Measurements from ENCODE around the gene ARHGEF16. TPM values are rescaled to one million over a fixed set of nuclear protein-coding genes. Genes with fewer than 3 reads are reported as not detected.

ARHGEF16 gene
- polyA plus RNA-seq, 6 donors from 2014 or later = not detected

- H3K27ac Mint-ChIP-seq = no peak overlapping the region
- H3K4me1 Mint-ChIP-seq = peaks cover 0 to 7% (median 0%) of the 10 kb centered on the region in 3 donors
- H3K9me3 Mint-ChIP-seq = no peaks in the 10 kb centered on the region
- DNase-seq (no peak), ATAC-seq (ENCODE audit: low read depth in 2 of 2) (no peak)
- no peak overlapping the region for H3K4me3 Mint-ChIP-seq
- H3K27me3 Mint-ChIP-seq = peaks cover 0 to 6% (median 0%) of the 10 kb centered on the region in 3 donors
- H3K36me3 Mint-ChIP-seq = no peaks in the 10 kb centered on the region
Observed at GRCh38 chr1:3473381-3473844, 18.9 kb downstream of the ARHGEF16 start.

DNA sequence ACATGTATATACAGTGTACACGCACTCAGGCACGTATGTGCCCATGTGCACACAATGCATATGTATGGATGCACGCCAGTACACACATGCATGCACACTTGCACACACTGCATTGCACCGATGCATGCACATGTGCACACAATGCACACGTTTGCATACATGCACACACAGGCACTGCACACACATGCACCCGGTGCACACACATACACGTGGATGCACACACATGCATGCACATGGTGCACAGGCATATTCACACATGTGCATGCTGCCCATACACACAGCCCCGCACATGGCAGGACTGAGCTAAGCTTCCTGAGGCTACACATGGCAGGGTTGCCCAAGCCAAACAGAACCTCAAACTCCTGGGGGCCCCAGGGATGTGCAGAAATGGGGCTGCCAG lies 19.6 kb downstream of the ARHGEF16 start:
- Mint-ChIP-seq H3K9me3 (no peaks in the 10 kb centered on the region), H3K4me3 (no peak overlapping the region), H3K36me3 (no peaks in the 10 kb centered on the region), H3K4me1 (peaks cover 0 to 7% (median 0%) of the 10 kb centered on the region in 3 donors), H3K27ac (no peak overlapping the region), H3K27me3 (peaks cover 0 to 6% (median 0%) of the 10 kb centered on the region in 3 donors)
- ATAC-seq (ENCODE audit: low read depth in 2 of 2) = no peak
- no peak for DNase-seq

DNA sequence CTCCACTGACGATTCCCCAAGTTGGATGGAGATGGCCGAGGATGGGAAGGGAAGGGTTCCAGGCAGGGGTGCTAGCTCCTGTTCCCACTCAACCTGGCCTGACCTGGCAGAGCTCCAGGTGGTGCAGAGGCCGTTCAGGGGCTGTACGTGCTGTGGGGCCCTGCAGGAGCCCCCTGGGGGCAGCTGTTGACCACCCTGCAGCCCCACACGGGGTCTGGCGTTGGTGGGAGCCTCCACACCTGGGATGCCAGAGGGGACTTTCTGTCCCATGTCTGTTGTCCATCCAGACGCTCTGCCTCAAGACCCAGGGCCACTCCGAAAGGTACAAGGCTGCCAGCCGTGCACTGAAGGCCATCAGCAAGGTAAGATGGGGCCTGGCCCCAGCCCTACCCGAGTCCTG lies 20.0 kb downstream of the ARHGEF16 start:
- H3K27ac Mint-ChIP-seq = no peak overlapping the region
- no peak overlapping the region for H3K4me3 Mint-ChIP-seq
- H3K9me3 Mint-ChIP-seq = no peaks in the 10 kb centered on the region
- no peaks in the 10 kb centered on the region for H3K36me3 Mint-ChIP-seq
- H3K4me1 Mint-ChIP-seq = peaks cover 0 to 7% (median 0%) of the 10 kb centered on the region in 3 donors
- H3K27me3 Mint-ChIP-seq = peaks cover 0 to 6% (median 0%) of the 10 kb centered on the region in 3 donors
- DNase-seq = no peak
- no peak for ATAC-seq (ENCODE audit: low read depth in 2 of 2)

DNA sequence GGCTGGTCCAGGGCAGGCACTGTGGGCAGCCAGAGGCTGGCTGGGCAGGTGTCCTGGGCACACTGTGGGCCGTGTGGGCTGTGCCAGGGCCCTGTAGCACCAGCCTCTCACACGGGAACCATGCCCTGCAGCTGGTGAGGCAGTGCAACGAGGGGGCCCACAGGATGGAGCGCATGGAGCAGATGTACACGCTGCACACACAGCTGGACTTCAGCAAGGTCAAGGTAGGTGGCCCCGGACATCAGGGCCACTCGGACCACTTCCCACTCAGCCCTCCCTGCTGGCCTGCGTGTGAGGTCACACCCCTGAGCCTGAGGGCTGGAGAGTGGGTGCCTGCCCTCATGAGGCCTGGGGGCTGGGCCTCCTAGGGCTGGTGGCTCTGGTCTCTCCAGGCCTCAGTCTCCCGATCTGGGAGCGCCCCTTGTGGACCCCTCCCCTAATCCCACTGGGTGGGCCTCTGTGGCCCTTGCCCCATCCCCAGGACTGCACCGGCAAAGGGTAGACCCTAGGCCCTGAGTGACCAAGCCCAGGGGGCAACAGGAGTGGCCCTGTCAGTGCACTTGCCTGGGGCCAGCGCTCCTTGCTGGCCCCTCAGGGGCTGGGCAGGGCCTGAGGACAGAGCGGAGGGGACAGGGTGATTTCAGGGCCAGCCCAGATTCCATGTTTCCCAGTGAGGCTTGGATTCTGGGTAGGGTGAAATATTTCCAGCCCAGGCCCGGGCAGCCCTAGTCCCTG lies 21.5 kb downstream of the ARHGEF16 start:
- Mint-ChIP-seq H3K36me3 (no peaks in the 10 kb centered on the region), H3K27me3 (peaks cover 0 to 8% (median 0%) of the 10 kb centered on the region in 3 donors), H3K27ac (no peak overlapping the region), H3K4me3 (no peak overlapping the region), H3K9me3 (no peaks in the 10 kb centered on the region), H3K4me1 (no peaks in the 10 kb centered on the region)
- ATAC-seq (ENCODE audit: low read depth in 2 of 2) (no peak), DNase-seq (no peak)

DNA sequence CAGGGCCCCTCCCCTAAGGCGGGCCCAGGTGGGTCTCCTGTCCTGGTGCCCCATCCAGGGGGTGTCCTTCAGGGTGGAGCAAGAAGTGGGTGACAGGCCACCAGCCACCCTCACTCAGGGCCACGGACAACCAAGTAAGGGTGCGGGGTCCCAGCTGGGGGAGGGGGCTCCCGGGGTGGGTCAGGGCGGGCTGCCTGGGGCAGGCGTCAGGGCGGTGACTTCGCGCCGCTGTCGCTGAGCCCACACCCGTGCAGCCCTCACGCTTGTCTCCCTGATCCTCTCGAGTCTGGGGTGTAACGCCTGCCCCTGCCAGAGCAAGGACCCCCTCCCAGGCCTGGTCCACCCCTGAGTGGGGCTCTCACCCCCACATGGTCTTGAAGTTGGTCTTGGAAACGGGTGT lies 22.2 kb downstream of the ARHGEF16 start:
- Mint-ChIP-seq H3K36me3 (no peaks in the 10 kb centered on the region), H3K27me3 (peaks cover 0 to 8% (median 0%) of the 10 kb centered on the region in 3 donors), H3K4me3 (no peak overlapping the region), H3K27ac (no peak overlapping the region), H3K9me3 (no peaks in the 10 kb centered on the region), H3K4me1 (no peaks in the 10 kb centered on the region)
- no peak for DNase-seq
- no peak for ATAC-seq (ENCODE audit: low read depth in 2 of 2)

DNA sequence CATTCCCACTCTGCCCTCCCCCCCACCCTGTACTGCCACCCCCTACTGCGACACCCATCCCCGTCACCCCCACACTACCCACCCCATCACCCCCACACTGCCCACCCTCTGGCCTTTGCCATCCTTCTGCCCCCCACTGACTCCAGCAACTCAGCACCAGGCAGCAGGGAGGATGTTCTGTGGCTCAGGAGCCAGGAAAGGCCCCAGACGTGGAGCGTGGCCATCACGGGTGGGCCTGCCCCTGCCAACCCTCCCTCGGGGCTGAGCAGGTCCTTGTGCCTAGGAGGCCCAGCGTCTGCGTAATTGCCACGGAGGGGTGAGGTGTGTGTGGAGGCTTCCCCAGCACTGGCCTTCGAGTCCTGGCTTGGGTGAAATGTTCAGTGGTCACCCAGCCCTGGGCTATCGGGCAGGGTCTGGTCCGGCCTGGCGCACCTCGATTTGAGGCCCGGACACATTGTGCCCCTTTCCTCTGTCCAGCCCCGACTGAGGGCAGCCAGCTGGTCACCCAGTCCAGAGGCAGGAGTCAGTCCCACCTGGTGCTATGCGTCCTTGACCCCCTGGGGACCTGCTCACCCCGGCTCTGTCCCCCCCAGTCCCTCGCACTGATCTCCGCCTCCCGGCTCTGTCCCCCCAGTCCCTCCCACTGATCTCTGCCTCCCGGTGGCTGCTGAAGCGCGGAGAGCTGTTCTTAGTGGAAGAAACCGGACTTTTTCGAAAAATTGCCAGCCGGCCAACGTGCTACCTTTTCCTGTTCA lies 23.0 kb downstream of the ARHGEF16 start:
- Mint-ChIP-seq H3K36me3 (no peaks in the 10 kb centered on the region), H3K4me3 (no peak overlapping the region), H3K27me3 (peaks cover 0 to 8% (median 0%) of the 10 kb centered on the region in 3 donors), H3K9me3 (no peaks in the 10 kb centered on the region), H3K27ac (no peak overlapping the region), H3K4me1 (no peaks in the 10 kb centered on the region)
- ATAC-seq (ENCODE audit: low read depth in 2 of 2) (no peak), DNase-seq (no peak)

DNA sequence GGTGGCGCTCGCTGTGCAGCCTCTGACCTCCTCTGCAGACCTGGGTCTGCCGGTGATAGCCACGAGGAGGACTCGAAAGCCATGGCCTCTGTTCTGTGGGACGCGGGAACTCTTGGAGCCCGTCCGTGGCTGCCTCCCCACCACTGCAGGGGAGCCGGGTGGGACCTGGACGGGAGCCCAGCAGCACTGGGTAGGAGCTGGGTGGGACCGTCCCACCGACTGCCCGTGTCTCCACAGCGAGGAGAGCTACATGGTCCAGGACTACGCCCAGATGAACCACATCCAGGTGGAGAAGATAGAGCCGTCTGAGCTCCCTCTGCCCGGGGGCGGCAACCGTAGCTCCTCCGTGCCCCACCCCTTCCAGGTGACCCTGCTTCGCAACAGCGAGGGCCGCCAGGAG lies 23.7 kb downstream of the ARHGEF16 start:
- no peak overlapping the region for H3K4me3 Mint-ChIP-seq
- H3K27me3 Mint-ChIP-seq = peaks cover 0 to 8% (median 0%) of the 10 kb centered on the region in 3 donors
- H3K4me1 Mint-ChIP-seq = no peaks in the 10 kb centered on the region
- no peak overlapping the region for H3K27ac Mint-ChIP-seq
- DNase-seq (no peak), ATAC-seq (ENCODE audit: low read depth in 2 of 2) (no peak)
- H3K36me3 Mint-ChIP-seq = no peaks in the 10 kb centered on the region
- no peaks in the 10 kb centered on the region for H3K9me3 Mint-ChIP-seq

GRCh38 chr1:3479511-3480368 lies 25.3 kb downstream of the ARHGEF16 start:
- DNase-seq (no peak), ATAC-seq (ENCODE audit: low read depth in 2 of 2) (no peak)
- no peaks in the 10 kb centered on the region for H3K9me3 Mint-ChIP-seq
- H3K4me1 Mint-ChIP-seq = peaks cover 0 to 4% (median 2%) of the 10 kb centered on the region in 3 donors
- H3K27ac Mint-ChIP-seq = peak overlapping the region in 1 of 6 donors; percentile 47
- H3K27me3 Mint-ChIP-seq = peaks cover 0 to 13% (median 10%) of the 10 kb centered on the region in 3 donors
- no peak overlapping the region for H3K4me3 Mint-ChIP-seq
- H3K36me3 Mint-ChIP-seq = no peaks in the 10 kb centered on the region

DNA sequence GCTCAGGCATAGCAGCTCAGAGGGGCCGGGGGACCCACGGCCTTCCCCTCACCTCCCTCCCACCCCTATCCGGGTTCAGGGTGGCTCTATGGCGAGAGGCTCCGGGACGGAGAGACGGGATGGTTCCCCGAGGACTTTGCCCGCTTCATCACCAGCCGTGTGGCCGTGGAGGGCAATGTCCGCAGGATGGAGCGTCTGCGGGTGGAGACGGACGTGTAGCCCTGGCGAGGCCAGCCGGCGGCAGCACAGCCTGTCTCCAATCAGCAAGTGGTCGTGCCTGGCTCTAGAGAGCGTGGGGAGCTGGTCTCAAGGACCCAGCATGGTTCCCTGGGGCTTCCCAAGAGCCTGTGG lies 25.9 kb downstream of the ARHGEF16 start:
- Mint-ChIP-seq H3K27ac (no peak overlapping the region), H3K4me3 (no peak overlapping the region), H3K4me1 (peaks cover 0 to 4% (median 2%) of the 10 kb centered on the region in 3 donors), H3K36me3 (no peaks in the 10 kb centered on the region), H3K27me3 (peaks cover 0 to 13% (median 10%) of the 10 kb centered on the region in 3 donors), H3K9me3 (no peaks in the 10 kb centered on the region)
- no peak for ATAC-seq (ENCODE audit: low read depth in 2 of 2)
- no peak for DNase-seq

DNA sequence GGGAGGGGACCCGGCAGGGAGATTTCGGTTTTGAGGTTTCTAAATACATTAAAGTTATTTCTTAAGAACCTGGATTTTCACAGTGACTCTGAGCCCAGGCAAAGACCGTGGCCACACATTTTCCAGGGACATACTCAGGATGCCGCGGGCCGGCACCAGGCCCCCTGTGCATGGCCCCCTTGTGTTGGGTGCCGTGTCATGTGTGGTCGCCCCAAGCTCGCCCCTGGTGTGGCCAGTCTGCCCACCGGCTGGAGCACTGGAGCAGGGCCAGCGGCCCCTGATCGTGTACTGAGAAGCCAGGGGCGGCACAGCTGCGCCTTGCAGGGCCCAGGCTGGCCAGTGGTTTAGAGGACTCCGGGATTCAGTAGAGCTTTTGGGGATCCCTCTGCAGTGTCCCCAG lies 26.6 kb downstream of the ARHGEF16 start:
- no peaks in the 10 kb centered on the region for H3K9me3 Mint-ChIP-seq
- H3K4me3 Mint-ChIP-seq = no peak overlapping the region
- ATAC-seq (ENCODE audit: low read depth in 2 of 2) (no peak), DNase-seq (no peak)
- peaks cover 0 to 4% (median 2%) of the 10 kb centered on the region in 3 donors for H3K4me1 Mint-ChIP-seq
- H3K36me3 Mint-ChIP-seq = no peaks in the 10 kb centered on the region
- no peak overlapping the region for H3K27ac Mint-ChIP-seq
- peaks cover 0 to 13% (median 10%) of the 10 kb centered on the region in 3 donors for H3K27me3 Mint-ChIP-seq

GRCh38 chr1:3481836-3482375 lies 27.4 kb downstream of the ARHGEF16 start:
- peaks cover 0 to 3% (median 0%) of the 10 kb centered on the region in 7 donors for H3K9me3 Mint-ChIP-seq
- H3K36me3 Mint-ChIP-seq = no peaks in the 10 kb centered on the region
- H3K27ac Mint-ChIP-seq = no peak overlapping the region
- ATAC-seq (ENCODE audit: low read depth in 2 of 2) = no peak
- no peak for DNase-seq
- peaks cover 0 to 13% (median 10%) of the 10 kb centered on the region in 3 donors for H3K27me3 Mint-ChIP-seq
- peaks cover 0 to 4% (median 2%) of the 10 kb centered on the region in 3 donors for H3K4me1 Mint-ChIP-seq
- H3K4me3 Mint-ChIP-seq = no peak overlapping the region

DNA sequence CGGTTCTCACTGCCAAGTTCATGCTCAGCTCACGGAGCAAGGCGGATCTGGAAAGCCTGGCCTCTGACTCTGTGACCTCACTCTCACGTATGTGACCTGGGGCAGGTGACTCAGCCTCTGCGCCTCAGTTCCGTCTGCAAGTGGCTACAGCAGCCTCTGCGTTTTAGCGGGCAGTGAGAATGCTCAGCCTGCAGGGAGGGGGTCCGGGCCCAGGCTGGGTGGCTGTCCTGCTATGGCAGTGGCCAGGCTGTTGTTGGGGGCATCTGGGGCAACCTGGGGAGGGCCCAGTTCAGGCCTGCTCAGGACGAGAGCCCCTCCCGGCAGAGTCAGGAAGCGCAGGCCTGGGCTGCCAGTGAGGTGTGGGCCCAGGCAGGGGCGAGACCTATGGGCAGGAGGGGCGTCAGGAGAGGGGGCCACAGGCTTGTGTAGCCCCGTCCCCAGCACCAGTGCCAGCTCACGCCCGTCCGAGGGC lies 27.9 kb downstream of the ARHGEF16 start:
- ATAC-seq (ENCODE audit: low read depth in 2 of 2) (peak; percentile 28 to 40), DNase-seq (no peak)
- no peaks in the 10 kb centered on the region for H3K36me3 Mint-ChIP-seq
- no peak overlapping the region for H3K4me3 Mint-ChIP-seq
- H3K9me3 Mint-ChIP-seq = peaks cover 0 to 6% (median 0%) of the 10 kb centered on the region in 7 donors
- no peak overlapping the region for H3K27ac Mint-ChIP-seq
- peaks cover 0 to 4% (median 2%) of the 10 kb centered on the region in 3 donors for H3K4me1 Mint-ChIP-seq
- peaks cover 0 to 13% (median 10%) of the 10 kb centered on the region in 3 donors for H3K27me3 Mint-ChIP-seq

- Mint-ChIP-seq H3K27me3 (peaks cover 0 to 13% (median 10%) of the 10 kb centered on the region in 3 donors), H3K27ac (no peak overlapping the region), H3K4me3 (no peak overlapping the region), H3K36me3 (peaks cover 1 to 5% of the 10 kb centered on the region in 2 donors), H3K9me3 (peaks cover 0 to 14% (median 6%) of the 10 kb centered on the region in 7 donors), H3K4me1 (peaks cover 0 to 4% (median 2%) of the 10 kb centered on the region in 3 donors)
- ATAC-seq (ENCODE audit: low read depth in 2 of 2) = no peak
- no peak for DNase-seq
Observed at GRCh38 chr1:3483380-3483779, 28.9 kb downstream of the ARHGEF16 start.
